ENCODE data around the gene ULK4.
"Not testable (repeated sequence)": the region's sequence is repeated elsewhere in the genome, so short reads cannot be mapped to it uniquely, and the experiment has no call there.

Gene ULK4

GRCh38 chr3:41746215-41746614 lies 215.7 kb downstream of the ULK4 start:
- no peak for DNase-seq

- DNase-seq: no peak
Observed at GRCh38 chr3:41742121-41742520, 219.8 kb downstream of the ULK4 start.

- no peak for DNase-seq
Observed at GRCh38 chr3:41740374-41740886, 221.5 kb downstream of the ULK4 start.

GRCh38 chr3:41726891-41727290 lies 235.0 kb downstream of the ULK4 start:
- DNase-seq: no peak

- DNase-seq: no peak
Observed at GRCh38 chr3:41717641-41718040, 244.3 kb downstream of the ULK4 start.

- no peak for DNase-seq
Observed at GRCh38 chr3:41716471-41716870, 245.4 kb downstream of the ULK4 start.

- DNase-seq: no peak
Observed at GRCh38 chr3:41715376-41715775, 246.5 kb downstream of the ULK4 start.

- DNase-seq: no peak
Observed at GRCh38 chr3:41711651-41712050, 250.3 kb downstream of the ULK4 start.

GRCh38 chr3:41710646-41711388 lies 251.1 kb downstream of the ULK4 start:
- DNase-seq: no peak

GRCh38 chr3:41709213-41709612 lies 252.7 kb downstream of the ULK4 start:
- not testable (repeated sequence) for DNase-seq

- no peak for DNase-seq
Observed at GRCh38 chr3:41708176-41708575, 253.7 kb downstream of the ULK4 start.

GRCh38 chr3:41705893-41706292 lies 256.0 kb downstream of the ULK4 start:
- no peak for DNase-seq

GRCh38 chr3:41701191-41701698 lies 260.7 kb downstream of the ULK4 start:
- no peak for DNase-seq

- DNase-seq: no peak
Observed at GRCh38 chr3:41700155-41700554, 261.7 kb downstream of the ULK4 start.

GRCh38 chr3:41698898-41699297 lies 263.0 kb downstream of the ULK4 start:
- DNase-seq: no peak

- no peak for DNase-seq
Observed at GRCh38 chr3:41697702-41698101, 264.2 kb downstream of the ULK4 start.

GRCh38 chr3:41695806-41696205 lies 266.1 kb downstream of the ULK4 start:
- not testable (repeated sequence) for DNase-seq

GRCh38 chr3:41693799-41694198 lies 268.1 kb downstream of the ULK4 start:
- DNase-seq: no peak

- no peak for DNase-seq
Observed at GRCh38 chr3:41690766-41691563, 270.9 kb downstream of the ULK4 start.

GRCh38 chr3:41688595-41689380 lies 273.1 kb downstream of the ULK4 start:
- no peak for DNase-seq

- DNase-seq: no peak
Observed at GRCh38 chr3:41684797-41685735, 276.8 kb downstream of the ULK4 start.
